Esophagus mucosa (tissue), 1 donor: ENCODE data around the gene STPG2. TPM values are rescaled to one million over a fixed set of nuclear protein-coding genes. Genes with fewer than 3 reads are reported as not detected.
"Not testable (repeated sequence)": the region's sequence is repeated elsewhere in the genome, so short reads cannot be mapped to it uniquely, and the experiment has no call there.

Experiments used
- ATAC-seq: fragments of 200-7000 bp; cut with Tn5 transposase; one replicate; pipeline ENCODE4 v1.9.1; 2020
- total RNA-seq: library from RNA; stranded (reverse); gene quantifications from one replicate; pipeline ENCODE4 v1.2.4, GENCODE V29; 2023
- donor health status: DM: yes; HTN: yes; CAD: no.

The STPG2 gene
- total RNA-seq, 1 donor from 2014 or later, result 0.20 TPM

- ATAC-seq, result no peak
Observed at GRCh38 chr4:97786306-97786920, 356.9 kb downstream of the STPG2 start.

DNA sequence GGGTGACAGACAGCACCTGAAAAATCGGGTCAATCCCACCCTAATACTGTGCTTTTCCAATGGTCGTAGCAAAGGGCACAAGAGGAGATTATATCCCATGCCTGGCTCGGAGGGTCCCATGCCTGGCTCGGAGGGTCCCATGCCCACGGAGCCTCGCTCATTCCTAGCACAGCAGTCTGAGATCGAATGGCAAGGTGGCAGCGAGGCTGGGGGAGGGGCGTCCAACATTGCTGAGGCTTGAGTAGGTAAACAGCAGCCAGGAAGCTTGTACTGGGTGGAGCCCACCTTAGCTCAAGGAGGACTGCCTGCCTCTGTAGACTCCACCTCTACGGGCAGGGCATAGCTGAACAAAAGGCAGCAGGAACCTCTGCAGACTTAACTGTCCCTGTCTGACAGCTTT lies 365.1 kb downstream of the STPG2 start:
- ATAC-seq, result no peak

- ATAC-seq, result no peak
Observed at GRCh38 chr4:97774347-97774989, 368.8 kb downstream of the STPG2 start.

- ATAC-seq, result no peak
Observed at GRCh38 chr4:97770222-97770621, 373.1 kb downstream of the STPG2 start.

DNA sequence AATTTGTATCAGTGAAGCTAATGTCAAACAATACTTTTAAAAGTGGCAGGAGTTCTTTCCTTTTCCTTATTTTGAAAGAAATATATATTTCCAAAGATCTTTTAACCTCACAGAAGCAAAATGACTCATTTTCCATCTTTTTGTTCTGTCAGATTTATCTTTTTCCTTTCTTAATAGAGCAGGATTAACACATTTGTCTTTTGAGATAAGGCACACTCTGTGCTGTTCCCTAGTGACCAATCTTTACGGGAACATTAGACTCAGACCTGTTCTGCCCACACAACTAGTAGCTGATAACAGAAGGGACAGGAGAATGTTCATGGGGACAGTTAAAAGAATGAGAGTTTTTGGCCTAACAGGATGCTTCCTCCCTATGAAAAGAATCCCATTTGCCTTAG lies 381.2 kb downstream of the STPG2 start:
- ATAC-seq, result no peak

- no peak for ATAC-seq
Observed at GRCh38 chr4:97761445-97762114, 381.7 kb downstream of the STPG2 start.

DNA sequence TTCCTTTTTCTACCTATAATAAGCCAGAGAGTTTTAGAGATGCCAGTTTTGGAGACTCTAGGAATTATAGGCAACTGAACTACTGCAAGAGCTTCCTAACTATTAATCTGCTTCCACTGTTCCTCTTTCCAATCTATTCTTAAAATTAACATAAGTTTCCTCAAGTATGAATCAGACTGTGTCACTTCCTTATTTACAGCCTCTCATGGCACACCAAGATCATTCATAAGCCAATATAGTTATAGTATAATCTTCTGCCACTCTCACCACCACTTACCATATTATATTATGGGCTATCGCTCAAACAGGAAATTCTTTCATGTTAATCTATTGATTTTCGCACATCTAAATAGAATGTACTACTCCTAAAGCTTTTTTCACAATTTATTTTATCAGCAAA lies 383.5 kb downstream of the STPG2 start:
- ATAC-seq, result no peak

DNA sequence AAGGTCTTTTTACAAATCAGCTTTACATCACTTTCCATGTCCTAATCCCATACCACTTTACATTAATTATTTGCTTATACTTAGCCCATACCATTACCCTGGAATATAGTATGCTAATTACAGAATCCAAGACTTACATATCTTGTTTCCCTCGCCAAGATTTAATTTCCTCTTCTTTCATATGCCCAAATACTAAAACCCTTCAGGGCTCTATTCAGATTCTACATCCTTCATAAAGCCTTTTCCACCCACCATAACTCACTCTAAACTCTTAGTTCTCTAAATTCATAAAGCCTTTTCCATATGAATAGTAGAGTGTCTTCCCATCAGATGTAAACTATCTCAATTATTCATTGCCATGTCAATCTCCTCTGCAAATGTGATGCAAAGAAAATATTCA lies 390.7 kb downstream of the STPG2 start:
- ATAC-seq, result no peak

DNA sequence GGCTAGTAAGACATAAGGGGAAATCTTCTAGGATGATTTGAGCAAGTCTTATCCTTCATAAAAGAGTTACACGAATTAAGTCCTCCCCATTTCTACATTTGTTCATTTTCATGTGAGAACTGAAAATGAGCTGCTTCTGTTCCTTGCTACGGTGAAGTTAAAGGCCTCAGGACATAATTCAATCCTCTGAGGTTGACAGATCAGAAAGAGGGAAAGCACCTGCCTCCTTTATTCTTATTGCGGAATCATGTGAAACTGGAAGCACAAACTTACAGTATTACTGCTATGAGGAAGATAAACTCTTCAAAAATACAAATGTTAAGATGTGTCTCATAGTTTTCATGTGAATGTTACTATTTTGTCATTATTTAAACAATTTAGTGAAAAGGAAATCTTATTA lies 395.3 kb downstream of the STPG2 start:
- ATAC-seq, result no peak

DNA sequence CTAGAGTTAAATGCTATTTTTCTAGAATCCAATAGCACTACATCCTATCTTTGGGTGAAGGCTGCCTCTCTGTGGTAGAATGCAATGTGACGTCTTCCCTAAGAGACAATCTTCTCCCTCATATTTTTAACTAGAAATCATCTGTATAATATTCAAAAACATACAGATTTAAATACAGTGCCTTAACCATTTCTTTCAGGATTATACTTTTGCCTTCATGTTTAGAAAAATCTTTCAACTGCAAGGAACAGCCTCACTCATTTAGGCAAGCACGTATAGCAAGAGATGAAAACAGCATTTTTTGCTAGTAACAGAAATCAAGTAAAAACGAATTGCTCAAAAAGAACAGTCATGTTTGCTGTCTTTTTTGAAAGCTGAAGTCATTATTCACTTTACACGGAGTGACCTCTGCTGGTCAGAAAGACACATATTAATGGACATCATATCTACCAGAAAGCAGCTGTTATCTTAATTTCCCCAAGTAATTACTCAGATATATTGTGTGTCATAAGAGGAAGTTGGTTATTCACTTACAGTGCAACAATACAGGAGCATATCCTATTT lies 422.3 kb downstream of the STPG2 start:
- ATAC-seq, result no peak

- no peak for ATAC-seq
Observed at GRCh38 chr4:97691111-97691605, 452.1 kb downstream of the STPG2 start.

GRCh38 chr4:97670703-97671269 lies 472.5 kb downstream of the STPG2 start:
- ATAC-seq, result no peak

DNA sequence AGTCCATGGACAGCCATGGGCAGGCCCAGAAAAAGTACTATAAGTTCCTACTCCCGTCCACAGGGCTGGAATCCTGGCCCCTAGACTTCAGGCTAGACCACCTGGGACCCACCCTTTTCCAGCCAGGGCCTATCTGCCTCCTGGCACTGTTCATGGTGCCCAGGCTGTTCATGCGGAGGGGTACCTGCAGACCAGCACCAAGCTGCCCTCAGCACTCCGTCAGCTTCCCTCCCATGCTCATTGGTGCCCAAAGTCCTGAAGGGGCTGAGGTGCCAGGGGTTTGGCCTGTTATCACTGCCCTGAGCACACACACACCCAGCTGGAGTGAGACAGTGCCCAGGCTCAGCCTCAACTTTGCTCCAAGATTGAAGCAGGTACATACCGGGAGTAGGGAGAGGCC lies 477.7 kb downstream of the STPG2 start:
- ATAC-seq, result no peak

DNA sequence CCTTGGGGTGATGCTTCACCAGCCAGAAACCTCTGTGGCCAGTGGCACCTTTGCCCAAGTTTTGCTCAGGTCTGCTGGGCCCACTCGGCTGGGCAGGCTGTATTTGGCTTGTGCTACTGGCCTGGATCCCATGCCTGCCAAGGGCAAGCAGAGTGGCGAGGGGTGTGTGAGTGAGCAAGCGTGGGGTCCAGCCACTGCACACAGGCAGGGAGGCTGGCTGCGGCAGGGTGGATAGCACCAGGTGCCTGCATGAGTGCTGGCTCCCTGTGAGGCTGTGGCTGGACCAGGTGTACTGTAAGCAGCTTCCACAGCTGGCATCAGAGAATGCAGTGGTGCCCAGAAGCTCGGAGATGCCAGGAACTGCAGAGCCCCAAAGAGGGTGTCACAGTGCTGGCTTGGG lies 478.5 kb downstream of the STPG2 start:
- no peak for ATAC-seq

GRCh38 chr4:97662133-97662532 lies 481.1 kb downstream of the STPG2 start:
- ATAC-seq, result no peak

DNA sequence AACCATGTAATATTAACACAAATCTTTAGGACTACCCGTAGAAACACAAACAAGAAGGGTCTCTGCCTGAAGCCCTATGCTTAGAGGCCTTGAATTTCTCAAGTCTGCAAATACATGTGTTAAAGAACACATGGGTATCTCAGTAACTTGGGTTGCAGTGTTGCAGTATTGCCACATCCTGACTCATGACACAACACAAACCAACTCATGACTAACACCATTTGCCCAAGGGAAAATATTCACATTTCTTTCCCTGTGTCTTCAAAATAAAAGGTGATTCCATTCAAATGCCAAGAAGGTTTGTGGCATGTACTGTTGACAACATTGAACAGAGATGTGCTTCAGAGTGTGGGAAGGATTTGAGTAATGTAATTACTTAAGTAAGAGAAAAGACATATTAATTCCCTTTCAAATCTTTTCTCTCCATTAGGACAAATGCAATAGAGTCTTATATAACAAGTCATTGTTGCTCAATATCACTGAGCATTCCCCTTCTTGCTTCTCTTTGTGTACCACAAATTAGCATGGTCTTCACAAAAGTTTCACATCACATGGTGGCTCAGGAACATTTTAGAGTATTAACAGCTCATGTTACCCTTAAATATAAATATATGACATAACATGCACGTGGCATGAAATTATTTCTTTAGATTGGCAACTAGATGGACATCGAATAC lies 487.1 kb downstream of the STPG2 start:
- ATAC-seq, result peak; percentile 87

DNA sequence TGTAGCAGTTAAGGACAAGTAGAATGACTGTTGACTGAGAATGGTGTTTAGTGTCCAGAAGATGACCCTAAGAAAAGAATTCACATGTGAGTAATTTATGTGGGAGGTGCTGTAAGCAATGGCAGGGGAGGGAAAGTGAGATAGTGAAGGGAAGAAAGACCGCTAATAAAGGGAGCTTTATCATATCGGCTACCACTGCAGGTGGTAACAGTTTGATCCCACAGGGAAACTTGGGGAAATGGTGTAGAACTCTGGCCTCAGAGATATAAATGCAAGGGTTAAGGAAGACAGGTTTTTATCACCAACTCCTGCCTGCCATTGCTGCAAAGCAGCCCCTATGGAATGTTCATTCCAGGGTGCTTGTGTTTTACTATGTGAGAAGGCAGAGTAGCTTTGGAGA lies 489.6 kb downstream of the STPG2 start:
- no peak for ATAC-seq

GRCh38 chr4:97646997-97647396 lies 496.3 kb downstream of the STPG2 start:
- no peak for ATAC-seq

DNA sequence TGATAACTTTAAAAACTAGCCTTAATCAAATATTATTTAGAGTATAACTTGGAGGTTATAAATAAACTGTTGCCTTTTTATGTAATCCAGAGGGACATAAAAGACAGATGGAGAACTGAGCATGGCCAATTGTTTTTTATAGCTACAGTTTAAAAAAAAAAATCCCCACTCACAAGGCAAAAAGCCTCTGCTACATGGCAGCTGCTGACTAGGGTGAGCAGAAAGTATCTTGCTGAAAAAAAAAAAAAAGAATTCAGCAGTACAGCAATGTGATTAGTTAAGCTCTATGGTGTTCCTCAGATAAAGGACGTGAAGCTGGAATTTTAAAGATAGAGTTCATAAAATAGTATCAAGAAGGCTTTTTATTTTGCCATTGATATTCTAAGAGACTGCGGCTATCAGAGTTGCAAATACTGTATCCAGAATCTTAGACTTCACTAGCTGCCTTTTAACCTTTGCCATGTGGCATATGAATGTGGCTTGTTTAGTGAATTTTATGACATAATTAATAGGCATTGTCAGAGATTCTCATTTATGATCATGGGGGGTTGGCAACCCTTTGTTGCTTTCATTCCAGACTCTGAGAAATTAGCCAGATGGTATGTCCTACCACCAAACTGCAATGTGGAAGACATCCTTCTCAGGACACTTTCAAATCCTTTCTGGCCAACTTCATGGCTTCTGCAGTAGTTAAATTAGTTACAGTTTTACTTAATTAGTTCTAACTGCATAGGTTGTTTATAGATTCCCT lies 498.0 kb downstream of the STPG2 start:
- no peak for ATAC-seq

DNA sequence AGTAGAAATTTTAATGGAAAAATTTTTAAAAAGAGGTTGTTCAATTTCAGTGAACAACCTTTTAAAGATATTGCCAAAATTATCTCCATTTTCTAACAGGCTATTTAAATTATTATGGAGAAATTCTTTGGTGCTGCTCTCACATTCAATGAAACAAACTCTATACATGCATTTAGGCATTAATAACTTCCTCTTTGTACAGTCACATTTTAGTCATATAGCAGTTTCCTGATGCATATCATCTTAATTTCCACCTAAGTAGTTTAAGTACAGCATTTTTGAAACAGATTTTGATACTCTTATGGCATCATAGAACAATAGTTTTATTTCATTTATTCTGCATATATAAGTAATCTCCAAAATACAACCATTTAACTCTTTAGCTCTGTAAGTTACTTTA lies 500.1 kb downstream of the STPG2 start:
- ATAC-seq, result no peak

GRCh38 chr4:97639961-97640360 lies 503.3 kb downstream of the STPG2 start:
- no peak for ATAC-seq

- ATAC-seq, result not testable (repeated sequence)
Observed at GRCh38 chr4:97633831-97634230, 509.4 kb downstream of the STPG2 start.
